Bronchial epithelial cell (primary cell): ENCODE results near the gene OR2L8. TPM values are rescaled to one million over a fixed set of nuclear protein-coding genes. Genes with fewer than 3 reads are reported as not detected.

Experiments
- DNase-seq: peaks from one replicate; pipeline ENCODE4 v3.0.0-alpha.2; 2010; ENCODE audit warnings: low read depth
- FAIRE-seq: peaks from 2 replicates; lab custom pipeline; 2011; peaks lifted over from hg19 to GRCh38; lab: Jason Lieb, UNC
- H3K27me3 ChIP-seq: 2 replicates; pipeline ENCODE4 v1.5.1; 2011; ENCODE audit warnings: low read length; ENCODE audit not compliant: control insufficient read depth, insufficient read depth
- H3K36me3 ChIP-seq: 2 replicates; pipeline ENCODE4 v1.5.1; 2011; ENCODE audit warnings: low read length; ENCODE audit not compliant: control insufficient read depth, insufficient read depth
- H3K4me3 ChIP-seq: 2 replicates; pipeline ENCODE4 v1.5.1; 2011; ENCODE audit warnings: mild to moderate bottlenecking, low read depth, low read length, control low read depth
- total RNA-seq: library from RNA; depleted of rRNA; stranded (reverse); fragments of >200 nt; gene quantifications from 2 replicates; pipeline ENCODE4 v1.2.1, GENCODE V29; 2014
- TF ChIP-seq, protein P1 (sequence below): IDR thresholded peaks from 2 replicates; pipeline ENCODE4 v1.5.1; 2011; ENCODE audit warnings: mild to moderate bottlenecking, moderate library complexity, low read length, control low read depth, inconsistent platforms; ENCODE audit not compliant: insufficient read depth, severe bottlenecking

Gene OR2L8, protein sequence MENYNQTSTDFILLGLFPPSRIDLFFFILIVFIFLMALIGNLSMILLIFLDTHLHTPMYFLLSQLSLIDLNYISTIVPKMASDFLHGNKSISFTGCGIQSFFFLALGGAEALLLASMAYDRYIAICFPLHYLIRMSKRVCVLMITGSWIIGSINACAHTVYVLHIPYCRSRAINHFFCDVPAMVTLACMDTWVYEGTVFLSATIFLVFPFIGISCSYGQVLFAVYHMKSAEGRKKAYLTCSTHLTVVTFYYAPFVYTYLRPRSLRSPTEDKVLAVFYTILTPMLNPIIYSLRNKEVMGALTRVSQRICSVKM
- total RNA-seq, result not detected in 2 replicates

DNA sequence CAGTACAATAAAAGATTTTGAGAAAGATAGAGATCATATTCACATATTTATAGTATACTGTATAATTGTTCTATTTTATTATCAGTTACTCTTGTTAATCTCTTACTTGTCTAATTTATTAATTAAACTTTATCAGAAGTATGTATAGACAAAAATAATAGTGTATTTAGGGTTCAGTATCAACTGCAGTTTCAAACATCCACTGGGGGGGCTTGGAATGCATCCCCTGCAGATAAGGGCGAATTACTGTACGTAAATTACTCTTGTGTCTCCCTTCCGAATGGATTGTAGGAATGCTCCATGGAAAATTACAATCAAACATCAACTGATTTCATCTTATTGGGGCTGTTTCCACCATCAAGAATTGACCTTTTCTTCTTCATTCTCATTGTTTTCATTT, at the start of gene OR2L8:
OR2L8 (plus strand) TSS at position 301 of the 400 bp plus-strand sequence; CDS start at position 301, 0 bp downstream.
- Histone ChIP-seq H3K27me3 (no peaks in the 10 kb centered on the region), H3K4me3 (no peak within 1 kb of the TSS), H3K36me3 (no peaks in the 10 kb centered on the region)
- TF ChIP-seq, protein P1, sequence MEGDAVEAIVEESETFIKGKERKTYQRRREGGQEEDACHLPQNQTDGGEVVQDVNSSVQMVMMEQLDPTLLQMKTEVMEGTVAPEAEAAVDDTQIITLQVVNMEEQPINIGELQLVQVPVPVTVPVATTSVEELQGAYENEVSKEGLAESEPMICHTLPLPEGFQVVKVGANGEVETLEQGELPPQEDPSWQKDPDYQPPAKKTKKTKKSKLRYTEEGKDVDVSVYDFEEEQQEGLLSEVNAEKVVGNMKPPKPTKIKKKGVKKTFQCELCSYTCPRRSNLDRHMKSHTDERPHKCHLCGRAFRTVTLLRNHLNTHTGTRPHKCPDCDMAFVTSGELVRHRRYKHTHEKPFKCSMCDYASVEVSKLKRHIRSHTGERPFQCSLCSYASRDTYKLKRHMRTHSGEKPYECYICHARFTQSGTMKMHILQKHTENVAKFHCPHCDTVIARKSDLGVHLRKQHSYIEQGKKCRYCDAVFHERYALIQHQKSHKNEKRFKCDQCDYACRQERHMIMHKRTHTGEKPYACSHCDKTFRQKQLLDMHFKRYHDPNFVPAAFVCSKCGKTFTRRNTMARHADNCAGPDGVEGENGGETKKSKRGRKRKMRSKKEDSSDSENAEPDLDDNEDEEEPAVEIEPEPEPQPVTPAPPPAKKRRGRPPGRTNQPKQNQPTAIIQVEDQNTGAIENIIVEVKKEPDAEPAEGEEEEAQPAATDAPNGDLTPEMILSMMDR, result no peak
- FAIRE-seq, result no peak
- DNase-seq, result no peak

DNA sequence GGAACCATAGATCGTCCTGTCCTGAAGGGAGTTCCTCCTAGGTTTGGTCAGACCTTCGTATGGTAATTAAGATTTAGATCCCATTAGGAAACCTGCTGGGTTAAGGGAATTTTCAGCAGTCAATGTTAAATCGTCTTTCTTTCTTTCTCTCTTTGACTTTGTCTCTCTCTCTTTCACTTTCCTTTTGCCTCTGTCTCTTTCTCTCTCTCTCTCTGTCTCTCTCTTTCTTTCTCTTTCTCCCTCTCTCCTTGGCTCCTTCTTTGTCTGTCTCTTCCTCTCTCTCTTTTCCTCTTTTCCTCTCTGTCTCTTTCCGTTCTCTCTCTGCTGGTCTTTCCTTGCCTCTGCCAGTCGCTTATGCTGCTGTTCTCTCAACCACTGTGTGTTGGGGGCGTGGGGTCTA, 44.5 kb upstream of the OR2L8 start:
- H3K27me3 ChIP-seq, result no peaks in the 10 kb centered on the region
- FAIRE-seq, result no peak

DNA sequence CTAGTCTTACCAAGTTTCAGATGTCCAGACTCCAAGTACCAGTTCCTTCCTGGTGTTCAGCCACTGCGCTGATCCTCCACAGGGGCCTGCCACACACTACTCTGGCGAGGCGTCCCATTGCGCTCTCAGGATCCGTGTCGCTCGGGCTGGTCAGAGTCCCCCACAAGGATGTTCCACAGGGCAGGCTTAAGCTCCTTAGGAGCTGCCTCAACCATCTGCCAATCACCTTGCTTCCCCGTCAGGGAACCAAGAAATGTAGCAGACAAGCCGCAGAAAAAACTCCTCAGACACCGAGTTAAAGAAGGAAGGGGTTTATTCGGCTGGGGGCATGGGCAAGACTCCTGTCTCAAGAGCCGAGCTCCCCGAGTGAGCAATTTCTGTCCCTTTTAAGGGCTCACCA, 43.5 kb upstream of the OR2L8 start:
- Histone ChIP-seq H3K36me3 (no peaks in the 10 kb centered on the region), H3K4me3 (no peak overlapping the region)
- no peak for FAIRE-seq

More for the DNA sequence above, 44.5 kb upstream of the OR2L8 start:
- no peak for DNase-seq
- TF ChIP-seq, protein P1, result no peak
- Histone ChIP-seq H3K36me3 (no peaks in the 10 kb centered on the region), H3K4me3 (no peak overlapping the region)

DNA sequence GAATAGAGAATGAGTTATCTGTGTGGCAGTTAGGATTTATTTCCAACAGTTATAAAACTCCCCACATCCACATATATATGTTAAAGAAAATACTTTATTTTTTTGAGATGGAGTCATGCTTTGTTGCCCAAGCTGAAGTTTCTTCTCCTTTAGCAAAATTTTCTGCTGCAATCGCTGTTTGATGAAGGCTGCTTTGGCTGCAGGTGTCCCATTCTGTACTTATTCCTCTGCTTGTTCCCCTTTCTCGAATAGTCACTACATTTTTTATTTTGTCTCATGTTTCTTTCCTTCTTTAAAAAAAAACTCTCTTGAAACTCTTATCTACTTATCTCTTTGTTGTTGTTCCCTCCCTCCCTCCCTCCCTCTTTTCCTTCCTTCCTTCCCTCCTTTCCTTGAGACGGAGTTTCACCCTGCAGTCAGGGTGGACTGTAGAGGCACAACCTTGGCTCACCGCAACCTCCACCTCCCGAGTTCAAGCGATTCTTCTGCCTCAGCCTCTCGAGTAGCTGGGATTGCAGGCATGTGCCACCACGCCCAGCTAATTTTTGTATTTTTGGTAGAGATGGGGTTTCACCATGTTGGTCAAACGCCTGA, 42.7 kb upstream of the OR2L8 start:
- no peaks in the 10 kb centered on the region for H3K27me3 ChIP-seq
- TF ChIP-seq, protein P1, result no peak
- no peaks in the 10 kb centered on the region for H3K36me3 ChIP-seq
- no peak for DNase-seq
- no peak for FAIRE-seq
- no peak overlapping the region for H3K4me3 ChIP-seq

More for the DNA sequence above, 43.5 kb upstream of the OR2L8 start:
- H3K27me3 ChIP-seq, result no peaks in the 10 kb centered on the region
- TF ChIP-seq, protein P1, result no peak
- no peak for DNase-seq

DNA sequence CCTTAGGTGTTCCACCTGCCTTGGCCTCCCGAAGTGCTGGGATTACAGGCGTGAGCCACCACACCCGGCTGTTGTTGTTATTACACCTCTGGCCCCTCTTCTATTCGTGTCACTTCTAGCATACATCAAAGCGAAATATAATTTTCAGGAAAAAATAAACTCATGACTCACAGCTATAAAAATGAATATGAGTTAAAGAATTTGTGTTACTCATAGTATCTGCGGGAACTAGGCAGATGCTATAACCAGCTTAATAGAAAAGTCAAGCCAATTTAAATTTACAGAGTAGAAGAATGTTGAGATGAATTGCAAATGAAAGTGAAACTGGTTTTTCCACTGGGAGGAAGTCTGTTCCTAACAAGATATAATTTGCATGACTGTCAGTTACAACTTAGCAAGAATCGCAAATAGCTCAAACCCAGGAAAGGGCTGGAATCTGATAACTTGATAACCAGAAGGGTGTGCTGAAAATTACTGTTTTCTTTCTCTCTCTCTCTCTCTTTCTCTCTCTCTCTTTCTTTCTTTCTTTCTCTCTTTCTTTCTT, 42.1 kb upstream of the OR2L8 start:
- Histone ChIP-seq H3K4me3 (no peak overlapping the region), H3K36me3 (no peaks in the 10 kb centered on the region), H3K27me3 (no peaks in the 10 kb centered on the region)
- FAIRE-seq (no peak), DNase-seq (peak; percentile 41)
- TF ChIP-seq, protein P1, result no peak
